Body of pancreas (tissue), 4 donors: ENCODE results near the gene CLEC3B.

ENCODE experiments used
- CTCF ChIP-seq, 7 experiments: fragments of 450-650 bp in 4 of 7; fragments of 200-600 bp in 3 of 7; sonication (generic) in 3 of 7; IDR thresholded peaks; one replicate each; pipeline ENCODE4 v1.5.1; 2016 to 2019; ENCODE audit warnings: antibody characterized with exemption in 7 of 7
- POLR2A ChIP-seq, 3 donors: fragments of 450-650 bp; IDR thresholded peaks; one replicate each; pipeline ENCODE4 v1.6.1; 2016; ENCODE audit warnings: antibody characterized with exemption in 3 of 3, mild to moderate bottlenecking in 2 of 3

GRCh38 chr3:45008117-45008516 is 18.0 kb upstream of the CLEC3B start:
- no peak for TF ChIP-seq CTCF (IDR thresholded peaks at IDR 0.05)
- TF ChIP-seq POLR2A (IDR thresholded peaks at IDR 0.05), result no peak
